ENCODE measurements around the gene SUN1.
"Not testable (repeated sequence)": the region's sequence is repeated elsewhere in the genome, so short reads cannot be mapped to it uniquely, and the experiment has no call there.

SUN1 gene

GRCh38 chr7:844514-844913 lies 12.2 kb downstream of the SUN1 start:
- Histone ChIP-seq H3K27me3 (ENCODE audit: low read depth, low read length) (no peaks in the 10 kb centered on the region), H3K27ac (ENCODE audit: low read length) (no peak overlapping the region), H3K4me3 (ENCODE audit: low read length) (no peak overlapping the region), H3K79me2 (ENCODE audit: low read length) (no peaks in the 10 kb centered on the region), H3K9ac (ENCODE audit: low read length) (no peak overlapping the region), H3K4me1 (ENCODE audit: low read length) (no peaks in the 10 kb centered on the region), H4K20me1 (ENCODE audit: insufficient read depth, low read length) (no peaks in the 10 kb centered on the region), H2AFZ (ENCODE audit: low read depth, low read length) (no peak overlapping the region), H3K9me3 (ENCODE audit: insufficient read depth, low read length) (no peaks in the 10 kb centered on the region), H3K4me2 (ENCODE audit: low read length) (no peak overlapping the region), H3K36me3 (replicated peaks; ENCODE audit: low read depth, low read length) (no peaks in the 10 kb centered on the region)
- TF ChIP-seq, protein P1, sequence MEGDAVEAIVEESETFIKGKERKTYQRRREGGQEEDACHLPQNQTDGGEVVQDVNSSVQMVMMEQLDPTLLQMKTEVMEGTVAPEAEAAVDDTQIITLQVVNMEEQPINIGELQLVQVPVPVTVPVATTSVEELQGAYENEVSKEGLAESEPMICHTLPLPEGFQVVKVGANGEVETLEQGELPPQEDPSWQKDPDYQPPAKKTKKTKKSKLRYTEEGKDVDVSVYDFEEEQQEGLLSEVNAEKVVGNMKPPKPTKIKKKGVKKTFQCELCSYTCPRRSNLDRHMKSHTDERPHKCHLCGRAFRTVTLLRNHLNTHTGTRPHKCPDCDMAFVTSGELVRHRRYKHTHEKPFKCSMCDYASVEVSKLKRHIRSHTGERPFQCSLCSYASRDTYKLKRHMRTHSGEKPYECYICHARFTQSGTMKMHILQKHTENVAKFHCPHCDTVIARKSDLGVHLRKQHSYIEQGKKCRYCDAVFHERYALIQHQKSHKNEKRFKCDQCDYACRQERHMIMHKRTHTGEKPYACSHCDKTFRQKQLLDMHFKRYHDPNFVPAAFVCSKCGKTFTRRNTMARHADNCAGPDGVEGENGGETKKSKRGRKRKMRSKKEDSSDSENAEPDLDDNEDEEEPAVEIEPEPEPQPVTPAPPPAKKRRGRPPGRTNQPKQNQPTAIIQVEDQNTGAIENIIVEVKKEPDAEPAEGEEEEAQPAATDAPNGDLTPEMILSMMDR (IDR thresholded peaks at IDR 0.05; ENCODE audit: low read depth, low read length): no peak
- TF ChIP-seq EZH2phosphoT487 (IDR thresholded peaks at IDR 0.05; ENCODE audit: low read depth): no peak

DNA sequence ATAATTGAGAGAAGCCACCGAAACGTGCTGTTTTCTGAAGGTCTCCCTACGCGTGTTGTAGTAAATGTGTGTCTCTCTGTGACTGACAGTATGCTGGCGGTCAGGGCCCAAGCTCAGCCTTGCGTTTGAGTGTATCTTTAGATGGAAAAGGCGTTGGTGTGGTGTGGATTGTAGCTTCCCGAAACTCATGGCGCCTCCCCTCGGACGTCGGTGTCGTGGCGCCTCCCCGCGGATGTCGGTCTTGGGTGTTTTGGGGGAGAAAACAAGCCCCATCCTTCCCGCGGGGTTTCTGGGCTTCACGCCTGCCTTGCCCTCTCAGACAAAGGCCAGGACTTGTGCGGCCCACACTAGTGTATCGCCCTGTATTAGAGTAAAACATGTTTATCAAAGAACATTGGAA lies 12.8 kb downstream of the SUN1 start:
- H3K79me2 ChIP-seq (ENCODE audit: low read length): no peaks in the 10 kb centered on the region
- no peak overlapping the region for H3K4me2 ChIP-seq (ENCODE audit: low read length)
- H4K20me1 ChIP-seq (ENCODE audit: insufficient read depth, low read length): no peaks in the 10 kb centered on the region
- H3K27me3 ChIP-seq (ENCODE audit: low read depth, low read length): no peaks in the 10 kb centered on the region
- no peak overlapping the region for H3K9ac ChIP-seq (ENCODE audit: low read length)
- TF ChIP-seq, protein P1 (IDR thresholded peaks at IDR 0.05; ENCODE audit: low read depth, low read length): no peak
- no peak for TF ChIP-seq EZH2phosphoT487 (IDR thresholded peaks at IDR 0.05; ENCODE audit: low read depth)
- H3K4me3 ChIP-seq (ENCODE audit: low read length): no peak overlapping the region
- H3K4me1 ChIP-seq (ENCODE audit: low read length): no peaks in the 10 kb centered on the region
- no peak overlapping the region for H3K27ac ChIP-seq (ENCODE audit: low read length)
- no peaks in the 10 kb centered on the region for H3K36me3 ChIP-seq (replicated peaks; ENCODE audit: low read depth, low read length)
- H2AFZ ChIP-seq (ENCODE audit: low read depth, low read length): no peak overlapping the region
- no peaks in the 10 kb centered on the region for H3K9me3 ChIP-seq (ENCODE audit: insufficient read depth, low read length)

GRCh38 chr7:845731-846130 lies 13.5 kb downstream of the SUN1 start:
- H3K36me3 ChIP-seq (replicated peaks; ENCODE audit: low read depth, low read length): no peaks in the 10 kb centered on the region
- no peak overlapping the region for H3K4me2 ChIP-seq (ENCODE audit: low read length)
- no peak overlapping the region for H2AFZ ChIP-seq (ENCODE audit: low read depth, low read length)
- no peaks in the 10 kb centered on the region for H4K20me1 ChIP-seq (ENCODE audit: insufficient read depth, low read length)
- no peaks in the 10 kb centered on the region for H3K27me3 ChIP-seq (ENCODE audit: low read depth, low read length)
- TF ChIP-seq EZH2phosphoT487 (IDR thresholded peaks at IDR 0.05; ENCODE audit: low read depth): no peak
- TF ChIP-seq, protein P1 (IDR thresholded peaks at IDR 0.05; ENCODE audit: low read depth, low read length): no peak
- no peak overlapping the region for H3K9ac ChIP-seq (ENCODE audit: low read length)
- no peak overlapping the region for H3K4me3 ChIP-seq (ENCODE audit: low read length)
- no peaks in the 10 kb centered on the region for H3K4me1 ChIP-seq (ENCODE audit: low read length)
- no peak overlapping the region for H3K27ac ChIP-seq (ENCODE audit: low read length)
- H3K79me2 ChIP-seq (ENCODE audit: low read length): no peaks in the 10 kb centered on the region
- H3K9me3 ChIP-seq (ENCODE audit: insufficient read depth, low read length): no peaks in the 10 kb centered on the region

DNA sequence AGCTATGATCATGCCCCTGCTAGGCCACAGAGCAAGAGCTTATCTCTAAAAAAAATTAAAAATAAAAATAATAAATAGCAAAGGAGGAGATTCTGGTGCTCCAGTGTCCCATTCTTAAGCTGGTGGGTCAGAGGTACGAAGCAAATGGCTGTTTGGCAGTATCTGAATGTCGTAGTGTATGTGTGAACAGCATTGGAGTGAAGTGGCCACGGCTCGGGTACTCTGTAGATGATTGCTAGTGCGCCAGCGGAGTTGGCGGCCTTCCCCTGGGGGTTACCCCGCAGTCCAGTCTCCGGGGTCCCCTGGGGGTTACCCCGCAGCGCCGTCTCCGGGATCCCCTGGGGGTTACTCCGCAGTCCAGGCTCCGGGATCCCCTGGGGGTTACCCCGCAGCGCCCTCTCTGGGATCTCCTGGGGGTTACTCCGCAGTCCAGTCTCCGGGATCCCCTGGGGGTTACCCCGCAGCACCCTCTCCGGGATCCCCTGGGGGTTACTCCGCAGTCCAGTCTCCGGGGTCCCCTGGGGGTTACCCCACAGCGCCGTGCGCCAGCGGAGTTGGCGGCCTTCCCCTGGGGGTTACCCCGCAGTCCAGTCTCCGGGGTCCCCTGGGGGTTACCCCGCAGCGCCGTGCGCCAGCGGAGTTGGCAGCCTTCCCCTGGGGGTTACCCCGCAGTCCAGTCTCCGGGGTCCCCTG lies 14.8 kb downstream of the SUN1 start:
- H3K4me1 ChIP-seq (ENCODE audit: low read length); H3K4me3 ChIP-seq (ENCODE audit: low read length); H3K27me3 ChIP-seq (ENCODE audit: low read depth, low read length); H4K20me1 ChIP-seq (ENCODE audit: insufficient read depth, low read length); H3K79me2 ChIP-seq (ENCODE audit: low read length); H3K36me3 ChIP-seq (replicated peaks; ENCODE audit: low read depth, low read length); H3K9me3 ChIP-seq (ENCODE audit: insufficient read depth, low read length); H3K4me2 ChIP-seq (ENCODE audit: low read length); H3K9ac ChIP-seq (ENCODE audit: low read length); H2AFZ ChIP-seq (ENCODE audit: low read depth, low read length); H3K27ac ChIP-seq (ENCODE audit: low read length): not testable (repeated sequence)

- not testable (repeated sequence) for H3K36me3 ChIP-seq (replicated peaks; ENCODE audit: low read depth, low read length); H3K27ac ChIP-seq (ENCODE audit: low read length); H2AFZ ChIP-seq (ENCODE audit: low read depth, low read length); H3K9me3 ChIP-seq (ENCODE audit: insufficient read depth, low read length); H4K20me1 ChIP-seq (ENCODE audit: insufficient read depth, low read length); H3K4me1 ChIP-seq (ENCODE audit: low read length); H3K4me3 ChIP-seq (ENCODE audit: low read length); H3K79me2 ChIP-seq (ENCODE audit: low read length); H3K4me2 ChIP-seq (ENCODE audit: low read length); H3K9ac ChIP-seq (ENCODE audit: low read length); H3K27me3 ChIP-seq (ENCODE audit: low read depth, low read length)
These were observed 15.5 kb downstream of the SUN1 start for GRCh38 chr7:847728-848127.

Data from OCI-LY3 (cell line).